ENCODE measurements around the gene ZIC5.

Gene ZIC5

DNA sequence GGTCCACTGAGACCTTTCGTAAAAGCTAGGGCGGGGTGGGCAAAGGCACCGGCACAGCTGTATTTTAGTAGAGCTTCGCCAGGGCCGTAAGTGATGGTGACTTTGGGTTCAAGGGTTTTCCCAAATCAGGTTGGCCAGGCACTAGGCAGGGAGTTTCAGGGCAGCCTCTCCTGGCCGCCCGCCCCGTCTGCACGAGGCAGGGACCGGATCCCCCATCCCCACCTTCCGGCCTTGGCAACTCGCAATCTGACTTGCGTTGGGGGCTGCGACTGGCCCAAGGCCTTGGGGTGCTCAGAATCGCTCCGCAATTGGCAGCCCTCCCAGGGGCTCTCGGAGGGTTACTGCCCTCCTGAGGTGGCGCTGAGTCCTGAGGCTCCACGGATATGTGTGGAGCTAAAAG is 4.1 kb upstream of the ZIC5 start:
- no peak for DNase-seq (ENCODE audit: low spot score)

DNA sequence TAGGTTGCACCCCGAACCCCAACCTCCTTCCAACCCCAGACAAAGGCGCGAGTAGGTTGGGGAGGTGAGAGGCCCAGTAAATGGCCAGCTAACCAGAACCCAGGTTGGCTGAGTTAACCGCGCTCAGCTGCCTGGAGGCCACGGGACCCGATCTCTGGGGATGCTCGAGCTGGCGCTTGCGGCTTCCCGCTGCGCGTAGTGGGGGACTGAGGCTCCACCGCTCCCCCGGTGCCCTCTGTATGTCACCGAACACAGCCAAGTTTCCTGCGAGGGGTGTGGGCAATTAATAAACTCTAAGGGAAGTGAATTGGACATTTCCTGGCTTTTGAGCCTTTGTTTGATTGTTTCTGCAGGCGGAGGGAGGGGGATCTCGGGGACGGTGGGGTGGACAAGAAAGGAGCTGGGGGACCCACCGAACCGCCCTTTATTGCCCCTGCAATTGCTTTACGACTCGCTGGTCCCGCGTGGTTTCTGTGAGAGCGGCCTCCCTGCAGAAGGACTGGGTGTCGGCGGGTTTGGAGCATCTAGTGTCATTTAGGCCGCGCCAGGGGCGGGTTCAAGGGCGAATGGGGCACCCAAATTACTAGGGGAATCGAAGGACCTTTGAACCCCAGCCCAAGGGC is 3.5 kb upstream of the ZIC5 start:
- no peak for DNase-seq (ENCODE audit: low spot score)

DNA sequence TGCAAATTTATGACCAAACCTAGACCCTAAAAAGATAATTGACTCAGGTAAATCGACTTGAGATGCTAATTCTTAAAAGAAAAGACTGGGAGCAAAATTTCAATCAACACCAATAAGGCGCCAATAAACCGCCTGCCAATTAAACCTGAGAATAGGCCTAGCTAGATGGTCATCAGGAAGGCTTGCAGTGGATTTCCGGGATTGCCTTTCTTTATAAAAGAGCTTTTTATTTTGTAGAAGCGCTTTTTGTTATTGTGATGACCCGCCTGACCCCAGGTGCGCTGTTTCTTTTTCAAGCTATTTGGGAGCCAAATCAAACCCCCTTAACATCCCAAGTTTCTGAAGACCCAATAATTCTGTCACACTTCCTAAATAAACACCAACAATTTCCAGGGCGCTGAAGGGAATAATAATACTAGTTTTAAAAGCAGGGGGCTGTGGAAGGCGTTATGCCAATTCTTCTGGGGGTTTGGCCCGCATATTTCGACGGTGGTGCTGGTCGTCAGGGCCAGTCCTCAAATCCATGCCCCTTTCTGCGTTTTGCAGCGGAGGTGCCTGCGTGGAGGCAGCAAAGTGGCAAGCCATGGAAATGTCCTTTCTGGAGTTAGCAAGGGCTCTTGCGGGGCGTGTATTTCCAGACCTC is 2.9 kb upstream of the ZIC5 start:
- no peak for DNase-seq (ENCODE audit: low spot score)

DNA sequence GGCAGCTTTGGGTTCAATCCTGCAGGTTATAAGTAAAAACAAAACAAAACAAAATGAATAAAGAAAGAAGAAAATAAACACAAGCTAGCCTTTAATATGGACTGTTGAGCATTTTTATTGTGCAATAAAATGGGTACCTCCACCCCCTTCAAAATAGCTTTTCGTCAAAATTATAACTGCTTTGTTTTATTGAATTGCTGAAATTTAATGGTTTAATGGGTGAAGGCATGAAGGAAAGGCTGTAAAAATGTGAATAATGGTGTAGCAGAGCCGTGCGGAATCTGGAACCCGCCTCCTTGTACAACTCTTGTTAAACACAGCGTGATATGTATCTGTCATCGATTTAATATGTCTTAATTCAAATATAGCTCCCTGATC is 2.2 kb upstream of the ZIC5 start:
- no peak for DNase-seq (ENCODE audit: low spot score)

DNA sequence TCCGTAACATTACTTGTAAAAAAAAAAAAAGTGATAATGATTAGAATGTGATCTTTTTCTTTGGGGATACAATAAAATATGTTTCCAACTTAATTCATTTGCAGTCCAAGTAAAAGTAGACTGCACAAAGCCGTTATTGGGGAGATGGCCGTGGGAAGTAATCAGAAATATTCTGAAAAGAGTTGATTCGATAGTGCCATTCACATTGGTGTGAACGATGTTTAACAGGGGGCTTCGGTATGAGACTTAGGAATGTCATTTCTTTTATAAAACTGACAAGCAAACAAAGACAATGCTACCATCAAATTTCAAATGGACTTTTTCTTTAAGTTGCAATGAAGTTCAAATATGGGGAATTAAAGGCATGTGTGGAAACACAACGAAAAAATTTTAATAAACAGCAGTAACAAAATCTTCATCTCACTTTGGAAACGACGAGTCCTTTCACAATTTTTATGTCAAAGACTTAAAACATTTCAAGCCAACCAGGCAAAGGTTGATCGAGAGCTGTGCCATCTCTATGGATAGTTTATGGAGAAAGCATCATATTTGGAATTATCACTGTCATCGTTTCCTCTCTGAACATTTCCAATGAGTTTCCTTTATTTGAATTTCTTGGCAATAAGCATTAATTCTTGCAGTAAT is 1.7 kb upstream of the ZIC5 start:
- no peak for DNase-seq (ENCODE audit: low spot score)

DNA sequence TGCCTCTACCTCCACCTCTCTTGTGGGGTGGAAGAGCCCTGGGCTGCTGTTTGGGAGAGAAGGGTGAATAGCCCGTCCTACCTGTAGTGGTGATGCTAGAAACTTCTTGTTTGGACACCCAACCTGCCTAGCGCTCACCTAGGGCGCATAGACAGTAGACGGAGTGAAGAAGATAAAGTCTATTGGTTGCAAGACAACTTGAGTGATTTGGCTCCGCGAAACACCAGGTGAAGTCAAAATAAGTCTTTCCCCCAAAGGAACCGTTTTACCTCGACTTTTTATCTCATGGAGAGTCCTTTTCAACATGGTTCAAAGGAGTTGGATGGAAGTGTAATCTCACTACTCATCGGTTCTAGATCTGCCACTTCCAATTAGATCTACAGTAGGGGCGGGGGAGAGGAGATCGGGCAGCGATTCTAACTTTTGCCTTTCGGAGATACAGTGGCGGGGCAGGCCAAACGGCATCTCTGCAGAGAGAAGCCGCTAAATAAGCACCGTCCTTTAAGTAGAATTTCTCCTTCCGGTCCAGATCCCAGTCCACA is 694 bp upstream of the ZIC5 start:
- no peak for DNase-seq (ENCODE audit: low spot score)

DNA sequence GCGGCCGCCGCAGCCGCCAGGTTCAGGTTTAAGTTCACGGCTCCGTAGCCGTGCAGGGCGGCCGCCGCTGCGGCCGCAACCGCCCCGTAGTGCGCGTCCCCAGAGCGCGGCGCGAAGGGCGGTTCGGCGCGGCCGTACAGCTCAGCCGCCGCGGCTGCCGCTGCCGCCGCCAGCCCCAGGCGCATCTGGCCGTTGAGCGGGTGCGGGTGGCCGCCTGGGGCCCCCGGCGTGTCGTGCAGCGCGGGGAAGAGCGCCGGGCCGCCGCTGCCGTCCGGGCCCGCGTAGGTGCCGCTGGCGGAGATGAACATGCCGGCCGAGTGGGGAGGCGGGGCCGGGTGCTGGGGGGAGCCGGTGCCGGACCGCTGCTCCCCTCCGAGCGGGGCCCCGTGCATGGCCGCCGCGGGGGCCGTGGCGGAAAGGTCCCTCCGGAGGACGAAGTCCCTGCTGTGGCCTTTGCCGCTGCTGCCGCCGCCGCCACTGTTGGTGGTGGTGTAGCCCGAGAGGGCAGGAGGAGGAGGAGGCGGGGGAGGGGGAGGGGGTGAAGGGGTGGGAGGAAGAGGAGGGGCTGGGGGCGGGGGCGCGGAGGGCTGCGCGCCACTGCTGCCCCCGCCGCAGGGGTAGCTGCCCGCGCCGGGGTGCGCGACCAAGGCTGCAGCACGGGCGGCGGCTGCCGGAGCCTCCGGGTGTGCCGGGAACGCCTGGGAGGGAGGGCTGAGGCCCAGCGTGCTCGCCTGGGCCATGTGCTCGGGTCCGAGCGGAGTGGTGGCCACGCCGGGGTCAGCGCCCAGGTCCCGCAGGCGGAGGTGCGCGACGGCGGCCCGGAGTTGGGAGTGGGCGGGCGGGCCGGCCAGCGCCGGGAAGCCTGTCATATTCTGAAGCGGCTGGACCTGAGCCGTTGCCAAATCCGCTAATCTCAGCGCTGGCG is 654 bp downstream of the ZIC5 start:
- no peak for DNase-seq (ENCODE audit: low spot score)

DNA sequence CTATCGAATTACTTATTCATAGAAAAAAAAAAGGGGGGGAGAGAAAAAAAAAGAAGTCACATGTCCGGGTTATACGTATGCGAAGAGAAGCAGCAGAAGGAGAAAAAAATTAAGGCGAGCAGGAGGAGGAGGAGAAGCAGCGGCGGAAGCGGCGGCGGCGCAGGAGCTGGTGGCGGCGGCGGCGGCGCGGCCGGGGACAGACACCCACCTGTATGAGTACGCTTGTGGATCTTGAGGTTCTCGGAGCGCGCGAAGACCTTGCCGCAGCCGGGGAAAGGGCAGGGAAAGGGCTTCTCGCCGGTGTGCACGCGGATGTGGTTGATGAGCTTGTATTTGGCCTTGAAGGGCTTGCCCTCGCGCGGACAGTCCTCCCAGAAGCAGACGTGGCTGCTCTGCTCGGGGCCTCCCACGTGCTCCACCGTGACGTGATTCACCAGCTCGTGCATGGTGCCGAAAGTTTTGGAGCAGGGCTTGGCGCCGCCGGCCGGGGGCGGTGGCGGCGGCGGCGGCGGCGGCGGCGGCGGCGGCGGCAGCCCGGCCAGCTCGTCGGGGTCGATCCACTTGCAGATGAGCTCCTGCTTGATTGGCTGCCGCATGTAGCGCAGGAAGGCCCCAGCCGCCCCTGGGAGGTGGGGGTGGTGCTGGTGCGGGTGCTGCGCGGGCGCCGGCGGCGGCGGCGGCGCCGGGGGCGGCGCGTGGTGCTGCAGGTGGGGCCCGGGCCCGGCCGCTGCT is 1.5 kb downstream of the ZIC5 start:
- no peak for DNase-seq (ENCODE audit: low spot score)

DNA sequence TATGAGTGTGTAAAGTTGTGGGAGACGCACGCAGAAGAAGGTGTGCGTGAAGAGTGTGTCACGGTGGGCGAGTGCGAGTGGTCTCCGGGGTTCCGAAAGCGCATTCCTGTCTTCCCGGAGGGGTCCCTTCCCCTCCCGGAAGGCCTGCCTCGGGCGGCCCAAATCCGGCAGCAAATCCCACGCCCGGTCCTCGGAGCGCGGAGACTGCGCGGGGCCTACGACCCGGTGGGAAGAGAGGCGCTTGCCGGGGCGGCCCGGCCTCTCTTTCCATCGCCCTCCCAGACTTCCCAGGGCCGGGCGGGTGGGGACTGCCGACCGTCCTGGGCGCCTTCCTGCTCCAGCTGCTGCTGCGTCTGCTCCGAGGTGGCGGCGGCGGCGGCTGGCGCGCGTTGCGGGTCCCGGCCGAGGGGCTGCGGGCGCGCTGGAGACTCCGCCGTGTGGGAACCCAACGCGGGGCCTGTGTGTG is 2.1 kb downstream of the ZIC5 start:
- no peak for DNase-seq (ENCODE audit: low spot score)

DNA sequence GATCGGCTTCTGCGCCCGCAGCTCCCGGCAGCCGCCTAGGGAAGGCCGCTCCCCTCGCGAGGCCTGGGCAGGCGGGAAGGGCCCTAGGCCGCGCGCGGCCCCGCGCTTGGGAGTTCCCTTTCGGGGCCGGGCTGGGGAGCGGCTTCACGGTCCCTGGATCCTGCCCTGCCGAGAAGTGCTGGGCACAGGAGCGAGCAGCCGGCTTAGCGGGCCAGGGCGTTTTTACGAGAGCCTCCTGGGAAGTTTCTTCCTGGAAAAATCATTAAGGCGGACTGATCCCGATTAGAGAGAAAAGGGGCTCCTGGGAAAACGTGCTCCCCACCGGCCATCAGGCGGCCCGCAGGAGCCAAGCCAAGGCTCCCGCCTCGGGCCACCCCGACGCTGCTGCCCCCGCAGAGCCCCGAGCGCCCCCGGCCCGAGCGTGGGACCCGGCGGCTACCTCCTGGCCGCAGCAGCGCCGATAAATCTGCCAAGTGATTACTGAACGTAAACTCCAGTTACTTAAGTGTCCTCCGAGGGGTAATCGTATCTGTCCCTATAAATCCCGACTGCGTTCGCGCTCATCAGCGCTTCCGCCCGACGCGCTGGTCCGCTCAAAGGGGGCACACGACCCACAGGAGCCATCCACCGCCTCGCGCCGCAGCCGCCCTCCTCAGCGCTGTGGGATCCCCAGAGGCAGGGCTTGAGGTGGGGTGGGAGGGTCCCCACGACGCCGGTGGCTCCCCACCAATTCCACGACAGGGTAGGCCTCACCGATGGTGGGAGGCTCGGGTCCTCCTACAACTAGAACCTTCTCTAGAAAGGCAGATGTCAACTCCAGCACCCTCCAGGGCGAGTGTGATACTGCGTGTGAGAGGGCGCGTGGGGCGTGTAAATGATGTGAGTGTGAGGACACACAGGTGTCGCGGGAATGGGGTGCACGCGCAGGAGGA is 2.8 kb downstream of the ZIC5 start:
- DNase-seq (ENCODE audit: low spot score), result no peak

DNA sequence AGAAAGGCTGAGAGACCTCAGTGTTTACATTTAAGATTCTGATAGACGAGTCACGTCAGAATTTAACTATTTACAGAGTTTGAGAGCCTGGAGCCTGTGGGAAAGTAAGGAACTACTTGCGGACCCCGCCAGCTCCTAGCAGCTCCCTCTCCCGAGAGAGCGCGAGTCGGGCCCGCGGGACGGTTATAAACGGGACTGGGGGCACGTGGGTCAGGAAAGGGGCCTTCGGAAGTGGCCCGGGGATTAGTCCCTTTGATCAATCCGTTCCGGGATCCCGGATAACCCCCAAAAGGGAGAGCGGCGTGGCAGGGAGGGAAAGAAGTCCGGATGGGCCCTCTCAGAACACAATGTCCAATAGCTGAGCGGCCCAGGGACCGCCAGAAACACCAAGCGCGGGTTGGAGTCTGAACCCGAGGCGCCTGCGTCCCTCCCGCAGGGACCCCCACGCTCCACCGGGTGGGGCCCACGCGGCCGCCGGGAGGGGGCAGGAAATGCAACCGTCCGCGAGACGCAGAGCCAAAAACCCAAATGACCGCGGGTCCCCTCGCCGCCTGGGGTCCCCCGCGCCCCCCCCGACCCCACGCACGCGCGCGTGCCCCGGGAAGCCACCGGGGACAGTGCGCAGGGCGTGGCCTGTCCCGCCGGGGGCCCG is 3.6 kb downstream of the ZIC5 start:
- DNase-seq (ENCODE audit: low spot score), result no peak

DNA sequence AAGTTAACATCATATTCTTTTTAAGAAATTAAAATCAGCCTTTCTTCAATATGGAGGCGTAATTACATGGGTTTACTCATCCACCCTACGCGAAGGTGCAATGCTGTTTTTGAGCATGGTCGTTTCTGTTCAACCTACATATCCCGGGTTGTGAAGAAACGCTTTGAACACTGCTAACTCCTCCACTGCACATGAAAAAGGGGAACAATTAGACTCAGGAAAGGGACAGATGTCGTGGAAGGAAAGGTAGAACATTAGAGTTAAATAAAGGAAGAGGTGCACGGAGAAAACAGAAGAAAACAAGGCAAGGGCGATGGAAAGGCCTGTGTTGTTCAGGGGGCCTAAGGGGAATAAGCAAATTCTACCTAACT is 4.1 kb downstream of the ZIC5 start:
- DNase-seq (ENCODE audit: low spot score), result no peak

DNA sequence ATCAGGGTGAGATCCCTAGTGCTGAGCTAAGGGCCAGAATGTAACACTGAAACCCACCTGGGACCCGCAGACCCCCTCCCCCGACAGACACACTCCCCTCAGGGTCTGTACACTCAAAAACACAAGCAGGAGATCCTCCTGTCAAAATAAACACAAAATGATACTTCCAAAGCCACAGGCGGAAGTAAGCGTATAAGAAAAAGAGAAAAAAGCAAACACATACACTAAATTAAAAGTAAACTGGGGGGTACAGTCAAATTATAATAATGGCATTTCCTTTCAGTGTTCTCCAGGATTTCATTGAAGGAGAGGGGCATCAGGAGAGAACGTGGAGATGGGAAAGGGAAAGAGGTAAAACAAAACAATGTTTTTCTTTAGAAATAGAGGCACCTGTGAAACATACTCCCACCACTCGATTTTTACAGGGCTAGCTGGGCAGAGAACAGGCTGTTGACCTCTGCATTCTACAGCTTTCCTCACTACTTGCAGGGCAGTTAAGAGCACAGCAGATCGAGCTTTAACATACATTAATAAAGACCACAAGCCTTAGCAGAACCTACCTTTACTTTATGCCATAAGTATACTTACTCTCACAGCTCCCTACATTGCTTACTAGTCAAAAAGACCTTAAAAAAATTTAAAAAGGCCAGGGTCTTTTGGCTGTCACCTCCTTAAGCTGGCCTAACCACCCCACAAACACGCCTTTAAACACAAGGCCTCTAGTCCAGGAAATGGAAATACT is 5.3 kb downstream of the ZIC5 start:
- no peak for DNase-seq (ENCODE audit: low spot score)

DNA sequence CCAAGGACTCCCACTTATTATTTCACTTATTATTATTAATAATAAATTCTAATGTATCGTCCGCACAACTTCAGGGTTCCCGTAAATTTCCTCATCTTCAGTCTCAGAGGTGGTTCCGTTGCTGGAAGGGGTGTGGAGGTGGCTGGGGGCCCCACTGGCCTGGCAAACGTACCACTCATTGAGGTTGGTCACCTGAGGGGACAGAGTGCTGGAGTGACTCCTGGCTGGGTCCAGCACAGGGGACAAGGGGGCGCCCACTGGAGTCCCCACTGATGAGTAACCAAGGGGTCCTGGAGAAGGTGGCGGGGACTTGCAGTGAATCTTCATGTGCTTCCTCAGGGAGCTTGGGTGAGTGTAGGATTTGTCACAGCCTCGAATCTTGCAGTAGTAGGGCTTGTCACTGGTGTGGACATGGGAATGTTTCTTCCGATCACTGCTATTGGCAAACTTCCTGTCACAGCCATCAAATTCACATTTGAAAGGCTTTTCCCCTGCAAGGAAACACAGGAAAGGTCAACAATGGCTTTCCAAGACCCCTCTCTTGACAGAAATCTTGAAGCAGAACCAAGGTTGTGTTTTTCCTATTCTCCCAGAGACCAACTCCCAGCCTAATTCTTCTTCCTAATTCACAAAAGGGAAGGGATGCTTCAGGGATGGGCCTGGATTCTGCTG is 6.1 kb downstream of the ZIC5 start:
- no peak for DNase-seq (ENCODE audit: low spot score)

DNA sequence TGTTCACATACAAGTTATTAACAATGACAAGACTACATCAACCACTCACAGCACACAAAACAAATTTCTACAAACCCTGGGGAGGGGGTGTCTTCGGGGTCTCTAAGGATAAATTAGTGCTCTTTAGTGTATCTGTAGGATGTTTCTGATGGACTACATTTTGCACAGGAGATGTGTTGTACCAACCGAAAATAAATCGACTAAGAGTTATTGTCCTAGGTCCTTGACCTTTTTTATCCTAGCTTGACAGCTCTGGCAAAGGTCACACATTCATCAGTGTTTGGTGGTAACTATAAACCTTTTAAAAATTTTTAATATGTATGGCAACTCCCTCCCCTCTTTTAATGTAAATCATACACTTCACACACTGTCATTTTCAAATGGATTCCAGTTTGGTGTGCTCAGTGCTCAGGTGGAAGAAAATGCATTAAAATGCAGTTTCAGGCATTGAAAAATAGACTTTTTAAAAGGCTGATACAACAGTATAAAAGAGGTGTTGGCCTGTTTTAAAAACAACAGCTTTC is 7.7 kb downstream of the ZIC5 start:
- no peak for DNase-seq (ENCODE audit: low spot score)

DNA sequence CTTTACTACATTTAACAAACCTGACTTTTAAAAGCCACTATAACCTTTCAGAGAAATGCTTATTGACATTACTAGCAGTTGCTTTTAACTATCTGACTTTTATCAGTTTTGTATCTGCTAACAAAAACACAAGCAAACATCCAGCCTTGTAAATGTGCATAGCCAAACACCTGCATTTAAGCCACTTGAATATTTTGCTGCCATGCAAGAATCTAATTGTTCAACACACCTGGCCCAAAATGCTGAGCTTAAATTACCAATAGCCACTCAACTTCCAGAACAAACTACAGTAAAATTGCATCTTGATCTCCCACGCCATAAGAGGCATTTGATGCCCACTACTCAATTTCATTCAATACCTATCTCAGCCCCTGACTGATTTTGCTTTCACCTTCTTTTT is 9.3 kb downstream of the ZIC5 start:
- no peak for DNase-seq (ENCODE audit: low spot score)

DNA sequence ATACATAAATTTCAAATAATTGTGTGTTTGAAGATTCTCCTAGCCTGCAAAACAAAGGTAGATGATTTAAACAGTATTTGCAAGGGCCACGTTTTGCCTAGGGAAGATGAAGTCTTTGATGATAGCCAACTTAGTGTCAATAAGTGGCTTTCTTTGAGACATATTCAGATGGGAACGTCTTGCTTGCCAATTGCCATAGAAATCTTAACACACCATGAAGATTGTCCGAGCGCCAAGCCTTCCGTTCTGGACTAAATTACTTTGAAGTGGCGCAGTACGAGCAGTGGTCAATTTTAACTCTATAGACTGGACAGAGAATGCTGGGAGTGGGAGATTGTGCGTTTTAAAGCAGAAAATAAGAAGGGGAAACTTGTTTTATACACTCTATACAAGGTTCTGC is 9.9 kb downstream of the ZIC5 start:
- no peak for DNase-seq (ENCODE audit: low spot score)

DNA sequence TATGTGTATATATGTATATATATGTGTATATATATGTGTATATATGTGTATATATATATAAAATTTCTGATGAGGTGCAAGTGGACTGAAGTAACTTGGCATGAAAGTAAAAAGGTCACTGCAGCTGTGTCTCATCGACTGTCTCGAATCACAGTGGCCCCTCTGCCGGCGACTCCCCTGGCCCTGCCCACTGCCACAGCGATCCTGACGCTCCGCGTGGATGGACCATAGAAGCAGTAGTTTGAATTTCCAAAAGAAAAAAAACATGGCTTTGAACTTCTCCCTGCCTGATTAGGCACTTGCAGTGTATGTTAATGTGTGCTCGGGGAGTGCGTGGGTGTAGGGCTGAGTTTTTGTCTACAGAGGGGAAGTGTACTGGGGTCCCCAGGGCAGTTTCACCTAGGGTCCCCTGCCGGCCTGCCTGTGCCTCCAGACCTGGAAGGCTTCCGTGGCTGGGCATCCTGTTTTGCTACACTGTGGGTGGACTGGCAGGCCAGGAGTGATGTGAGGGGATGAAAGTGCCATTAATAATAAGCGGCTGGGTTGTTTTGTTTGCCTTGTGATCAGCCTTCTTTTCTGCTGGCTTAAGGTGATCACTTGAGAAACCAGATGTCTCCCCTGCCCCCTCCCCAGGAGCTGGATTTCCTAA is 10.8 kb downstream of the ZIC5 start:
- no peak for DNase-seq (ENCODE audit: low spot score)

All from pons (tissue), 1 donor.